H1 (cell line): Measurements from ENCODE around the gene SV2A. TPM values are rescaled to one million over a fixed set of nuclear protein-coding genes. Genes with fewer than 3 reads are reported as not detected.

ENCODE experiments used
- ATF3 ChIP-seq: IDR thresholded peaks from 2 replicates; pipeline ENCODE4 v1.6.1; 2011; ENCODE audit warnings: low read depth, mild to moderate bottlenecking, low read length; ENCODE audit not compliant: insufficient read depth
- FOSL1 ChIP-seq: IDR thresholded peaks from 2 replicates; pipeline ENCODE4 v1.6.1; 2011; ENCODE audit warnings: mild to moderate bottlenecking, low read depth, low read length, moderate library complexity; ENCODE audit not compliant: insufficient read depth
- MAX ChIP-seq: IDR thresholded peaks from 2 replicates; pipeline ENCODE4 v1.6.1; 2012; ENCODE audit warnings: inconsistent platforms
- RAD21 ChIP-seq, 2 experiments: IDR thresholded peaks in 1 of 2; conservative IDR thresholded peaks in 1 of 2; 2 replicates each; pipeline ENCODE4 v1.6.1; 2011; ENCODE audit warnings: low read depth in 2 of 2, low read length in 2 of 2, improper control_type of control experiment in 1 of 2, inconsistent platforms in 1 of 2, mild to moderate bottlenecking in 1 of 2, moderate library complexity in 1 of 2
- RBBP5 ChIP-seq: IDR thresholded peaks from 2 replicates; pipeline ENCODE4 v1.7.1; 2012; ENCODE audit warnings: low read depth, mild to moderate bottlenecking, inconsistent platforms, low read length, moderate library complexity, borderline replicate concordance
- RFX5 ChIP-seq: IDR thresholded peaks from 2 replicates; pipeline ENCODE4 v1.6.1; 2011; ENCODE audit warnings: low read depth, low read length, improper control_type of control experiment, borderline replicate concordance
- YY1 ChIP-seq: IDR thresholded peaks from 2 replicates; pipeline ENCODE4 v1.6.1; 2011; ENCODE audit warnings: low read depth, mild to moderate bottlenecking, low read length
- polyA plus RNA-seq, 7 experiments: library from polyadenylated mRNA; depleted of rRNA in 3 of 7; stranded (reverse) in 5 of 7; unstranded in 2 of 7; fragments of >200 nt in 5 of 7; fragments of 200-250 nt in 2 of 7; gene quantifications; 1 replicate in 5 of 7; 2 replicates in 1 of 7; 4 replicates in 1 of 7; pipeline versions ENCODE4 v1.2.1 to v1.2.3, GENCODE V29; 2011 to 2013; ENCODE audit warnings: missing spikeins in 2 of 7, mixed read lengths in 2 of 7
- total RNA-seq: library from RNA; stranded (reverse); fragmentation: NEBNext Ultra II Directional; extraction: Animal tissue kit (Norgen Biotek cat#: 25700); gene quantifications from 2 replicates; pipeline ENCODE4 v1.2.1, GENCODE V29; 2021
- TF ChIP-seq, protein P1 (sequence below): fragments of 300-600 bp; sonication (generic); IDR thresholded peaks from 2 replicates; pipeline ENCODE4 v1.7.1; 2012; ENCODE audit warnings: low read length, moderate library complexity, mild to moderate bottlenecking, inconsistent platforms; ENCODE audit not compliant: insufficient replicate concordance

Gene SV2A
- total and polyA plus RNA-seq, 2 of the 8 experiments (the other 6 are each of a cell fraction or from before 2014, with no cell fraction given) = 41.8 to 51.8 TPM

- TF ChIP-seq, protein P1, sequence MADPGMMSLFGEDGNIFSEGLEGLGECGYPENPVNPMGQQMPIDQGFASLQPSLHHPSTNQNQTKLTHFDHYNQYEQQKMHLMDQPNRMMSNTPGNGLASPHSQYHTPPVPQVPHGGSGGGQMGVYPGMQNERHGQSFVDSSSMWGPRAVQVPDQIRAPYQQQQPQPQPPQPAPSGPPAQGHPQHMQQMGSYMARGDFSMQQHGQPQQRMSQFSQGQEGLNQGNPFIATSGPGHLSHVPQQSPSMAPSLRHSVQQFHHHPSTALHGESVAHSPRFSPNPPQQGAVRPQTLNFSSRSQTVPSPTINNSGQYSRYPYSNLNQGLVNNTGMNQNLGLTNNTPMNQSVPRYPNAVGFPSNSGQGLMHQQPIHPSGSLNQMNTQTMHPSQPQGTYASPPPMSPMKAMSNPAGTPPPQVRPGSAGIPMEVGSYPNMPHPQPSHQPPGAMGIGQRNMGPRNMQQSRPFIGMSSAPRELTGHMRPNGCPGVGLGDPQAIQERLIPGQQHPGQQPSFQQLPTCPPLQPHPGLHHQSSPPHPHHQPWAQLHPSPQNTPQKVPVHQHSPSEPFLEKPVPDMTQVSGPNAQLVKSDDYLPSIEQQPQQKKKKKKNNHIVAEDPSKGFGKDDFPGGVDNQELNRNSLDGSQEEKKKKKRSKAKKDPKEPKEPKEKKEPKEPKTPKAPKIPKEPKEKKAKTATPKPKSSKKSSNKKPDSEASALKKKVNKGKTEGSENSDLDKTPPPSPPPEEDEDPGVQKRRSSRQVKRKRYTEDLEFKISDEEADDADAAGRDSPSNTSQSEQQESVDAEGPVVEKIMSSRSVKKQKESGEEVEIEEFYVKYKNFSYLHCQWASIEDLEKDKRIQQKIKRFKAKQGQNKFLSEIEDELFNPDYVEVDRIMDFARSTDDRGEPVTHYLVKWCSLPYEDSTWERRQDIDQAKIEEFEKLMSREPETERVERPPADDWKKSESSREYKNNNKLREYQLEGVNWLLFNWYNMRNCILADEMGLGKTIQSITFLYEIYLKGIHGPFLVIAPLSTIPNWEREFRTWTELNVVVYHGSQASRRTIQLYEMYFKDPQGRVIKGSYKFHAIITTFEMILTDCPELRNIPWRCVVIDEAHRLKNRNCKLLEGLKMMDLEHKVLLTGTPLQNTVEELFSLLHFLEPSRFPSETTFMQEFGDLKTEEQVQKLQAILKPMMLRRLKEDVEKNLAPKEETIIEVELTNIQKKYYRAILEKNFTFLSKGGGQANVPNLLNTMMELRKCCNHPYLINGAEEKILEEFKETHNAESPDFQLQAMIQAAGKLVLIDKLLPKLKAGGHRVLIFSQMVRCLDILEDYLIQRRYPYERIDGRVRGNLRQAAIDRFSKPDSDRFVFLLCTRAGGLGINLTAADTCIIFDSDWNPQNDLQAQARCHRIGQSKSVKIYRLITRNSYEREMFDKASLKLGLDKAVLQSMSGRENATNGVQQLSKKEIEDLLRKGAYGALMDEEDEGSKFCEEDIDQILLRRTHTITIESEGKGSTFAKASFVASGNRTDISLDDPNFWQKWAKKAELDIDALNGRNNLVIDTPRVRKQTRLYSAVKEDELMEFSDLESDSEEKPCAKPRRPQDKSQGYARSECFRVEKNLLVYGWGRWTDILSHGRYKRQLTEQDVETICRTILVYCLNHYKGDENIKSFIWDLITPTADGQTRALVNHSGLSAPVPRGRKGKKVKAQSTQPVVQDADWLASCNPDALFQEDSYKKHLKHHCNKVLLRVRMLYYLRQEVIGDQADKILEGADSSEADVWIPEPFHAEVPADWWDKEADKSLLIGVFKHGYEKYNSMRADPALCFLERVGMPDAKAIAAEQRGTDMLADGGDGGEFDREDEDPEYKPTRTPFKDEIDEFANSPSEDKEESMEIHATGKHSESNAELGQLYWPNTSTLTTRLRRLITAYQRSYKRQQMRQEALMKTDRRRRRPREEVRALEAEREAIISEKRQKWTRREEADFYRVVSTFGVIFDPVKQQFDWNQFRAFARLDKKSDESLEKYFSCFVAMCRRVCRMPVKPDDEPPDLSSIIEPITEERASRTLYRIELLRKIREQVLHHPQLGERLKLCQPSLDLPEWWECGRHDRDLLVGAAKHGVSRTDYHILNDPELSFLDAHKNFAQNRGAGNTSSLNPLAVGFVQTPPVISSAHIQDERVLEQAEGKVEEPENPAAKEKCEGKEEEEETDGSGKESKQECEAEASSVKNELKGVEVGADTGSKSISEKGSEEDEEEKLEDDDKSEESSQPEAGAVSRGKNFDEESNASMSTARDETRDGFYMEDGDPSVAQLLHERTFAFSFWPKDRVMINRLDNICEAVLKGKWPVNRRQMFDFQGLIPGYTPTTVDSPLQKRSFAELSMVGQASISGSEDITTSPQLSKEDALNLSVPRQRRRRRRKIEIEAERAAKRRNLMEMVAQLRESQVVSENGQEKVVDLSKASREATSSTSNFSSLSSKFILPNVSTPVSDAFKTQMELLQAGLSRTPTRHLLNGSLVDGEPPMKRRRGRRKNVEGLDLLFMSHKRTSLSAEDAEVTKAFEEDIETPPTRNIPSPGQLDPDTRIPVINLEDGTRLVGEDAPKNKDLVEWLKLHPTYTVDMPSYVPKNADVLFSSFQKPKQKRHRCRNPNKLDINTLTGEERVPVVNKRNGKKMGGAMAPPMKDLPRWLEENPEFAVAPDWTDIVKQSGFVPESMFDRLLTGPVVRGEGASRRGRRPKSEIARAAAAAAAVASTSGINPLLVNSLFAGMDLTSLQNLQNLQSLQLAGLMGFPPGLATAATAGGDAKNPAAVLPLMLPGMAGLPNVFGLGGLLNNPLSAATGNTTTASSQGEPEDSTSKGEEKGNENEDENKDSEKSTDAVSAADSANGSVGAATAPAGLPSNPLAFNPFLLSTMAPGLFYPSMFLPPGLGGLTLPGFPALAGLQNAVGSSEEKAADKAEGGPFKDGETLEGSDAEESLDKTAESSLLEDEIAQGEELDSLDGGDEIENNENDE = no peak
- TF ChIP-seq FOSL1 = no peak
- 0 out of 2 replicates have a peak, but pooled peaks have one; percentile 5 for TF ChIP-seq ATF3
- 0 out of 4 replicates have a peak, but pooled peaks of 1 of the 2 experiments have one; percentile 5 for TF ChIP-seq RAD21 (IDR thresholded peaks at IDR 0.05 in 1 of 2, conservative IDR thresholded peaks at IDR 0.05 in 1 of 2; ENCODE audit: low read depth in 2 of 2, low read length in 2 of 2)
- peak; percentile 96 for TF ChIP-seq YY1
- TF ChIP-seq MAX = no peak
- TF ChIP-seq RFX5 = no peak
- TF ChIP-seq RBBP5 = peak; percentile 88; the same call in 1 of the 2 replicates
Measured at GRCh38 chr1:149927563-149928400, 10.1 kb upstream of the SV2A start, which contains the start of gene SF3B4 (continued).
